Loucy (cell line): ENCODE measurements around the gene ZNF771.

Source experiments
- EZH2phosphoT487 ChIP-seq: fragments of 200-600 bp; IDR thresholded peaks from 2 replicates; pipeline ENCODE4 v1.6.1; 2018; ENCODE audit warnings: antibody characterized with exemption, mild to moderate bottlenecking, moderate library complexity, borderline replicate concordance
- TF ChIP-seq, protein P1 (sequence below): fragments of 200-600 bp; sonication (generic); conservative IDR thresholded peaks from 2 replicates; pipeline ENCODE4 v1.5.1; 2014; ENCODE audit warnings: mild to moderate bottlenecking, antibody characterized with exemption, low read length

DNA sequence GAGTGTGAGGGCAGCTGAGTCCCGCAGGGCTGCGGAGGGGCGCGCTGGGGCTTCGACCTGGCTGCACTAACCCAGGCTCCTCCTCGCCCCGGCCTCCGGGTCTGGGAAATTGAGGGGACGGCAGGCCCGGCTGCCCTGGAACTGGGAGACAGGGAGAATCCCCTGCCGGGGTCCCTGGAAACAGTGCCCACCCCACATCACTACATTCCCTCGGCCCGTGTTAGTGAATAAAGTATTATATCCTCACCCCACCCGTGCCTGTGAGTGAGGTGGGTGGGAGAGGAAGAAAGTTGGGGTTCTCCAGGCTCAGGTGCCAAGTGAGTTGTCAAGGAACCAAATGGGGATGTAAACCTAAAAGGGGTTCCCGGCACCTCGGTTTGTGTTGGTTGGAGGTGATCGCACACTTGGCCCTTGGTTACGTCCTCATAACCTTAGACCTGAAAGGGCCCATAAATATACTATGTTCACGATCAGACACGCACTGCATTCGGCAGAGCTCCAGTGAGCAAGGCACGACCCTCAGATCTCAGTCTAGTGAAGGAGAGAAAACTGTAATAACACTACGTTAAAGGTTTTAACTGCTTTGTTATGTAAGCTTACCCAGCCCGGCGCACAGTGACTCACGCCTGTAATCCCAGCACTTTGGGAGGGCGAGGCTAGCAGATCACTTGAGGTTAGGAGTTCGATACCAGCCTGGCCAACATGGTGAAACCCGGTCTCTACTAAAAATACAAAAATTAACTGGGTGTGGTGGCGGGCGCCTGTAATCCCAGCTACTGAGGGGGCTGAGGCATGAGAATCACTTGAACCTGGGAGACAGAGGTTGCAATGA lies 11.2 kb downstream of the ZNF771 start:
- TF ChIP-seq, protein P1, sequence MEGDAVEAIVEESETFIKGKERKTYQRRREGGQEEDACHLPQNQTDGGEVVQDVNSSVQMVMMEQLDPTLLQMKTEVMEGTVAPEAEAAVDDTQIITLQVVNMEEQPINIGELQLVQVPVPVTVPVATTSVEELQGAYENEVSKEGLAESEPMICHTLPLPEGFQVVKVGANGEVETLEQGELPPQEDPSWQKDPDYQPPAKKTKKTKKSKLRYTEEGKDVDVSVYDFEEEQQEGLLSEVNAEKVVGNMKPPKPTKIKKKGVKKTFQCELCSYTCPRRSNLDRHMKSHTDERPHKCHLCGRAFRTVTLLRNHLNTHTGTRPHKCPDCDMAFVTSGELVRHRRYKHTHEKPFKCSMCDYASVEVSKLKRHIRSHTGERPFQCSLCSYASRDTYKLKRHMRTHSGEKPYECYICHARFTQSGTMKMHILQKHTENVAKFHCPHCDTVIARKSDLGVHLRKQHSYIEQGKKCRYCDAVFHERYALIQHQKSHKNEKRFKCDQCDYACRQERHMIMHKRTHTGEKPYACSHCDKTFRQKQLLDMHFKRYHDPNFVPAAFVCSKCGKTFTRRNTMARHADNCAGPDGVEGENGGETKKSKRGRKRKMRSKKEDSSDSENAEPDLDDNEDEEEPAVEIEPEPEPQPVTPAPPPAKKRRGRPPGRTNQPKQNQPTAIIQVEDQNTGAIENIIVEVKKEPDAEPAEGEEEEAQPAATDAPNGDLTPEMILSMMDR: no peak
- no peak for TF ChIP-seq EZH2phosphoT487
